GM21576 (cell line): ENCODE results near the gene SEC63.

Source experiments
- ATAC-seq: cut with Tn5 transposase; IDR thresholded peaks from one replicate; pipeline ENCODE4 v1.9.1; 2021; ENCODE audit warnings: mild to moderate bottlenecking, moderate library complexity; ENCODE audit not compliant: unreplicated experiment

SEC63 gene

GRCh38 chr6:107820338-107821261, 137.4 kb downstream of the SEC63 start:
- no peak for ATAC-seq

- no peak for ATAC-seq
These were observed 138.1 kb downstream of the SEC63 start for GRCh38 chr6:107819964-107820337.

GRCh38 chr6:107819217-107819616, 138.8 kb downstream of the SEC63 start:
- ATAC-seq, result no peak

GRCh38 chr6:107818272-107818671, 139.7 kb downstream of the SEC63 start:
- no peak for ATAC-seq

GRCh38 chr6:107817784-107818183, 140.2 kb downstream of the SEC63 start:
- no peak for ATAC-seq
